ENCODE results near the gene YARS1.

Gene YARS1

DNA sequence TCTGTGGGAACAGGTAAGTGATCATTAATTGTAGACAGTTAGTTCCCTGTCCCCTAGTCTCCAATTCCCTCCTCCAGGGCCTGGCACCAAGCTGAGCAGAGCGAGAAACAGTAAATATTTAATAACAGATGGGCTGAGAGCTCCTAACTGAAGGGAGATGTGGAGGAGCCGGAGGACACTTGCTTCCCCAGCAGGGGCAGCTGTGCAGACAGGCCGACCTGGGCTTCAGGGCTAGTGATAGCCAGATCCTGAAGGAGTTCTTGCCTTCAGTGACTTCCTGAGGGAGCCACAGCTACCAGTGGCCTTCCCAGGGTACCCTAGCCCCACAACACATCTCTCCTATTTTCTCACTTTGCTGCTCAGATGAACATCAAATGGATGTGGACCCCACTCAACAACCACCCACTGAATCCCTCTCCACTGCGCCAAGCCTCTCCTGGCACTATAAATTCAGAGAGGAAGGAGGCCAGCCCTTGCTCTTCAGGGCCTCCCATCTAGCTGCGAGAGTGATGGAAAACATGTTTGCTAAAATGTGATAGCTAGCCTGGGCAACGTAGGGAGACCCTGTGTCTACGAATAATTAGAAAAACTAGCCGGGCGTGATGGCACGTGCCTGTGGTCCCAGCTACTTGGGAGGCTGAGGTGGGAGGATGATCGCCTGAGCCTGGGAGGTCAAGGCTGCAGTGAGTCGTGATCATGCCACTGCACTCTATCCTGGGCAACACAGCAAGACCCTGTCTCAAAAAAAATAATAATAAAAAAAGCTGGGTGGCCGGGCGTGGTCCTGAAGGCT lies 87.7 kb downstream of the YARS1 start:
- Histone ChIP-seq H4K20me1 (ENCODE audit: insufficient read depth, low read length) (no peaks in the 10 kb centered on the region), H3K27me3 (replicated peaks; ENCODE audit: insufficient read depth, low read length) (no peaks in the 10 kb centered on the region), H3K9ac (ENCODE audit: low read length) (no peak overlapping the region), H3K36me3 (replicated peaks; ENCODE audit: insufficient read depth, low read length) (no peaks in the 10 kb centered on the region), H3K4me2 (ENCODE audit: low read depth, low read length) (no peak overlapping the region), H3K9me3 (replicated peaks; ENCODE audit: insufficient read depth, low read length) (no peaks in the 10 kb centered on the region), H3K9me2 (replicated peaks; ENCODE audit: insufficient read depth, low read length) (no peaks in the 10 kb centered on the region), H3K4me3 (ENCODE audit: low read length) (no peak overlapping the region), H3K4me1 (ENCODE audit: low read length) (peaks cover 13% of the 10 kb centered on the region), H3F3A (ENCODE audit: insufficient read depth, low read length) (no peaks in the 10 kb centered on the region), H3K79me2 (ENCODE audit: low read length) (no peaks in the 10 kb centered on the region), H2AFZ (ENCODE audit: low read length) (no peak overlapping the region), H3K27ac (ENCODE audit: low read length) (no peak overlapping the region)
- no peak for DNase-seq
- no peak for TF ChIP-seq EZH2phosphoT487 (IDR thresholded peaks at IDR 0.05; ENCODE audit: low read length)
- TF ChIP-seq, protein P1, sequence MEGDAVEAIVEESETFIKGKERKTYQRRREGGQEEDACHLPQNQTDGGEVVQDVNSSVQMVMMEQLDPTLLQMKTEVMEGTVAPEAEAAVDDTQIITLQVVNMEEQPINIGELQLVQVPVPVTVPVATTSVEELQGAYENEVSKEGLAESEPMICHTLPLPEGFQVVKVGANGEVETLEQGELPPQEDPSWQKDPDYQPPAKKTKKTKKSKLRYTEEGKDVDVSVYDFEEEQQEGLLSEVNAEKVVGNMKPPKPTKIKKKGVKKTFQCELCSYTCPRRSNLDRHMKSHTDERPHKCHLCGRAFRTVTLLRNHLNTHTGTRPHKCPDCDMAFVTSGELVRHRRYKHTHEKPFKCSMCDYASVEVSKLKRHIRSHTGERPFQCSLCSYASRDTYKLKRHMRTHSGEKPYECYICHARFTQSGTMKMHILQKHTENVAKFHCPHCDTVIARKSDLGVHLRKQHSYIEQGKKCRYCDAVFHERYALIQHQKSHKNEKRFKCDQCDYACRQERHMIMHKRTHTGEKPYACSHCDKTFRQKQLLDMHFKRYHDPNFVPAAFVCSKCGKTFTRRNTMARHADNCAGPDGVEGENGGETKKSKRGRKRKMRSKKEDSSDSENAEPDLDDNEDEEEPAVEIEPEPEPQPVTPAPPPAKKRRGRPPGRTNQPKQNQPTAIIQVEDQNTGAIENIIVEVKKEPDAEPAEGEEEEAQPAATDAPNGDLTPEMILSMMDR (IDR thresholded peaks at IDR 0.05; ENCODE audit: low read length): no peak
- no peak for TF ChIP-seq EZH2 (optimal IDR thresholded peaks at IDR 0.05; ENCODE audit: low read depth, low read length)

DNA sequence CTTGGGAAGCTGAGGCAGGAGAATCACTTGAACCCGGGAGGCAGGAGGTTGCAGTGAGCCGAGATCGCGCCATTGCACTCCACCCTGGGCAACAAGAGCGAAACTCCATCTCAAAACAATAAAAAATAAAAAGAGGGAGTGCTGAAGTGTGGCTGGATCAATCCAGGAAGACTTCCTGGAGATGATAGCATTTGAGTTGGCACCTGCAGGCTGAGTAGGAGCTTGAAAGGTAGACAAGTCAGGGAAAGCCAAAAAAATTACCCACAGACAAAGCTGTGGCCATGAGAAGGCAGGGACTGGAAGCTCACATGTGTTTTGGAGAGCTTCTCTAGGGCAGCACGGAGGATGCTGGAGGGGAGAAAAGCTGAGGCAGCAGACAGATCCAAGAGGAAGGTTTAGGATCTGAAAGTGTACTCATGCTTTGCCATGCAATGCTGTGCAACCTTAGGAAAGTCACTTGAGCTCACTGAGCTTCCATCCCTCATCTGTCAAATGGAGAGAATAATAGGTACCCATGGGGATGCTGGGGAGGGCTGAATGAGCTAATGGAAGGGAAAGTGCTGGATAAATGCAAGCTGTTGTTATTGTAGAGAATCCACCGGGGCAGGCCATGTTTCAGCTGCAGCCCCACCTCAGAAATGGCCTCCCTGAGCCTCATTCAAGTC lies 88.6 kb downstream of the YARS1 start:
- Histone ChIP-seq H3K9ac (ENCODE audit: low read length) (no peak overlapping the region), H3K9me2 (replicated peaks; ENCODE audit: insufficient read depth, low read length) (no peaks in the 10 kb centered on the region), H3K79me2 (ENCODE audit: low read length) (no peaks in the 10 kb centered on the region), H3K27me3 (replicated peaks; ENCODE audit: insufficient read depth, low read length) (no peaks in the 10 kb centered on the region), H3K4me2 (ENCODE audit: low read depth, low read length) (no peak overlapping the region), H3F3A (ENCODE audit: insufficient read depth, low read length) (no peaks in the 10 kb centered on the region), H4K20me1 (ENCODE audit: insufficient read depth, low read length) (no peaks in the 10 kb centered on the region), H3K4me3 (ENCODE audit: low read length) (no peak overlapping the region), H2AFZ (ENCODE audit: low read length) (no peak overlapping the region), H3K36me3 (replicated peaks; ENCODE audit: insufficient read depth, low read length) (no peaks in the 10 kb centered on the region), H3K9me3 (replicated peaks; ENCODE audit: insufficient read depth, low read length) (no peaks in the 10 kb centered on the region), H3K4me1 (ENCODE audit: low read length) (peaks cover 14% of the 10 kb centered on the region), H3K27ac (ENCODE audit: low read length) (no peak overlapping the region)
- TF ChIP-seq, protein P1 (IDR thresholded peaks at IDR 0.05; ENCODE audit: low read length): no peak
- no peak for TF ChIP-seq EZH2 (optimal IDR thresholded peaks at IDR 0.05; ENCODE audit: low read depth, low read length)
- TF ChIP-seq EZH2phosphoT487 (IDR thresholded peaks at IDR 0.05; ENCODE audit: low read length): no peak
- DNase-seq: no peak

DNA sequence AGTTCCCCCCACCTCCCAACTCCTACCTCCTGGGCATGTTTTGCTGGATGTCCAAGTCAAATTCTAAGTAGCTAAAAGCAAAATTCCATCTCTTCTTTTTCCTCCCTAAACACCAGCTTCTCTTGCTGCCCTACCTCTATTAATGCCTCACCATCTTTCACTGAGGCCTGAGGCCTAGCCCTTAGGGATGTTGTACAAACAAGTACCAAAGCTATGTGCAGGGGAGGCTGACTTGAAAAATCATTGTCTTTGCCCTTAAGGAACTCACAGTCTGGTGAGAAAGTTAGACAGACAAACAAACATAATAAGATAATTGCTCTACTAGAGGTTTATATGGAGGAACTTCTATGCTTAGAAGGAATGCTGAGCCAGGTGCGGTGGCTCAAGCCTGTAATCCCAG lies 89.3 kb downstream of the YARS1 start:
- TF ChIP-seq EZH2 (optimal IDR thresholded peaks at IDR 0.05; ENCODE audit: low read depth, low read length) (no peak), EZH2phosphoT487 (IDR thresholded peaks at IDR 0.05; ENCODE audit: low read length) (no peak)
- TF ChIP-seq, protein P1 (IDR thresholded peaks at IDR 0.05; ENCODE audit: low read length): no peak
- DNase-seq: no peak
- Histone ChIP-seq H4K20me1 (ENCODE audit: insufficient read depth, low read length) (no peaks in the 10 kb centered on the region), H3K36me3 (replicated peaks; ENCODE audit: insufficient read depth, low read length) (no peaks in the 10 kb centered on the region), H3F3A (ENCODE audit: insufficient read depth, low read length) (no peaks in the 10 kb centered on the region), H3K27ac (ENCODE audit: low read length) (no peak overlapping the region), H3K4me1 (ENCODE audit: low read length) (peaks cover 14% of the 10 kb centered on the region), H3K4me2 (ENCODE audit: low read depth, low read length) (no peak overlapping the region), H3K4me3 (ENCODE audit: low read length) (no peak overlapping the region), H2AFZ (ENCODE audit: low read length) (no peak overlapping the region), H3K9me3 (replicated peaks; ENCODE audit: insufficient read depth, low read length) (no peaks in the 10 kb centered on the region), H3K27me3 (replicated peaks; ENCODE audit: insufficient read depth, low read length) (no peaks in the 10 kb centered on the region), H3K9me2 (replicated peaks; ENCODE audit: insufficient read depth, low read length) (no peaks in the 10 kb centered on the region), H3K79me2 (ENCODE audit: low read length) (no peaks in the 10 kb centered on the region), H3K9ac (ENCODE audit: low read length) (no peak overlapping the region)
